Loucy (cell line): ENCODE data around the gene GRK6.

Experiments
- H2AFZ ChIP-seq: fragments of 200-600 bp; sonication (generic); 2 replicates; pipeline ENCODE4 v1.6.0; 2016; ENCODE audit warnings: antibody characterized with exemption, mild to moderate bottlenecking, low read length, moderate library complexity
- H3F3A ChIP-seq: fragments of 200-600 bp; 2 replicates; pipeline ENCODE4 v1.6.0; 2016; ENCODE audit warnings: antibody characterized with exemption, low read depth, mild to moderate bottlenecking
- H3K27me3 ChIP-seq: fragments of 200-600 bp; sonication (generic); 2 replicates; pipeline ENCODE4 v1.6.1; 2014; ENCODE audit warnings: low read length, mild to moderate bottlenecking; ENCODE audit not compliant: insufficient read depth, poor library complexity, severe bottlenecking
- H3K36me3 ChIP-seq: fragments of 200-600 bp; sonication (generic); 2 replicates; pipeline ENCODE4 v1.6.1; 2016; ENCODE audit warnings: low read length; ENCODE audit not compliant: insufficient read depth
- H3K4me1 ChIP-seq: fragments of 200-600 bp; sonication (generic); 2 replicates; pipeline ENCODE4 v1.5.1; 2014; ENCODE audit warnings: low read length, mild to moderate bottlenecking; ENCODE audit not compliant: insufficient read depth, poor library complexity, severe bottlenecking
- H3K4me2 ChIP-seq: fragments of 200-600 bp; sonication (generic); 2 replicates; pipeline ENCODE4 v1.6.0; 2014; ENCODE audit warnings: antibody characterized with exemption, low read length, low read depth, mild to moderate bottlenecking; ENCODE audit not compliant: poor library complexity, severe bottlenecking
- H3K4me3 ChIP-seq: fragments of 200-600 bp; sonication (generic); 2 replicates; pipeline ENCODE4 v1.5.1; 2014; ENCODE audit warnings: low read length, mild to moderate bottlenecking, mixed read lengths; ENCODE audit not compliant: poor library complexity, severe bottlenecking
- H3K79me2 ChIP-seq: fragments of 200-600 bp; sonication (generic); 2 replicates; pipeline ENCODE4 v1.6.1; 2014; ENCODE audit warnings: low read length; ENCODE audit not compliant: insufficient read depth
- H3K9ac ChIP-seq: fragments of 200-600 bp; sonication (generic); 2 replicates; pipeline ENCODE4 v1.6.0; 2014; ENCODE audit warnings: mild to moderate bottlenecking, low read depth, low read length, moderate library complexity; ENCODE audit not compliant: poor library complexity, severe bottlenecking
- H3K9me2 ChIP-seq: fragments of 200-600 bp; sonication (generic); replicated peaks from 2 replicates; pipeline ENCODE4 v1.6.1; 2016; ENCODE audit warnings: low read depth, low read length, mixed read lengths
- H3K9me3 ChIP-seq: fragments of 200-600 bp; sonication (generic); 2 replicates; pipeline ENCODE4 v1.6.1; 2014; ENCODE audit warnings: mild to moderate bottlenecking, antibody characterized with exemption, low read length, low read depth; ENCODE audit not compliant: insufficient read depth
- H4K20me1 ChIP-seq: fragments of 200-600 bp; sonication (generic); 2 replicates; pipeline ENCODE4 v1.6.0; 2014; ENCODE audit warnings: antibody characterized with exemption, low read length, mild to moderate bottlenecking; ENCODE audit not compliant: insufficient read depth, poor library complexity, severe bottlenecking
- CTCF ChIP-seq: fragments of 200-600 bp; sonication (generic); conservative IDR thresholded peaks from 2 replicates; pipeline ENCODE4 v1.5.1; 2014; ENCODE audit warnings: mild to moderate bottlenecking, antibody characterized with exemption, low read length
- EZH2phosphoT487 ChIP-seq: fragments of 200-600 bp; IDR thresholded peaks from 2 replicates; pipeline ENCODE4 v1.6.1; 2018; ENCODE audit warnings: antibody characterized with exemption, mild to moderate bottlenecking, moderate library complexity, borderline replicate concordance

GRK6 gene

GRCh38 chr5:177462021-177462670, 35.7 kb downstream of the GRK6 start:
- no peak for TF ChIP-seq EZH2phosphoT487
- no peak for TF ChIP-seq CTCF
- H3K9me2 ChIP-seq: no peaks in the 10 kb centered on the region
- no peaks in the 10 kb centered on the region for H3K9me3 ChIP-seq
- no peak overlapping the region for H3K4me2 ChIP-seq
- no peaks in the 10 kb centered on the region for H3K79me2 ChIP-seq
- H4K20me1 ChIP-seq: peaks cover 3% of the 10 kb centered on the region
- no peaks in the 10 kb centered on the region for H3K4me1 ChIP-seq
- peaks cover 21% of the 10 kb centered on the region; the same call in 1 of the 2 replicates for H3K36me3 ChIP-seq
- H2AFZ ChIP-seq: no peak overlapping the region
- no peak overlapping the region for H3K9ac ChIP-seq
- no peaks in the 10 kb centered on the region for H3K27me3 ChIP-seq
- no peak overlapping the region for H3K4me3 ChIP-seq
- no peaks in the 10 kb centered on the region; the same call in 1 of the 2 replicates for H3F3A ChIP-seq

DNA sequence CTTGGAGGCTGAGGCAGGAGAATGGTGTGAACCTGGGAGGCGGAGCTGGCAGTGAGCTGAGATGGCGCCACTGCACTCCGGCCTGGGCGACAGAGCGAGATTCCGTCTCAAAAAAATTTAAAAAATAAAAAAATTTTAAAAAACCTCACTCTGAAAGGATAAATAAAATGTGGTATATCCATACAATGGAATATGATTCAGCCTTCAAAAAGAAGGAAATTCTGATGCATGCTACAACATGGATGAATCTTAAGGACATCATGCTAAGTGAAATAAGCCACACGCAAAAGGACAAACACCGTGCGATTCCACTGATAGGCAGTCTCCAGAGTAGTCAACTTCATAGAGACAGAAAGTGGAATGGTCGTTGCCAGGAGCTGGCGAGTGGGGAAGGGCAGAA, 38.6 kb downstream of the GRK6 start:
- Histone ChIP-seq H4K20me1 (peaks cover 9% of the 10 kb centered on the region), H3K4me3 (no peak overlapping the region), H3K4me2 (no peak overlapping the region), H3K9me3 (no peaks in the 10 kb centered on the region), H3K79me2 (peaks cover 16% of the 10 kb centered on the region; the same call in 1 of the 2 replicates), H3K4me1 (peaks cover 3% of the 10 kb centered on the region), H3K36me3 (peaks cover 21% of the 10 kb centered on the region; the same call in 1 of the 2 replicates), H3F3A (no peaks in the 10 kb centered on the region), H3K27me3 (no peaks in the 10 kb centered on the region), H2AFZ (no peak overlapping the region), H3K9me2 (no peaks in the 10 kb centered on the region), H3K9ac (no peak overlapping the region)
- TF ChIP-seq CTCF: no peak
- no peak for TF ChIP-seq EZH2phosphoT487

GRCh38 chr5:177466861-177467260, 40.4 kb downstream of the GRK6 start:
- H3K9me2 ChIP-seq: no peaks in the 10 kb centered on the region
- no peak overlapping the region for H3K4me2 ChIP-seq
- no peak overlapping the region for H3K9ac ChIP-seq
- H3K4me3 ChIP-seq: no peak overlapping the region
- H3K4me1 ChIP-seq: peaks cover 16% of the 10 kb centered on the region
- no peaks in the 10 kb centered on the region for H3K9me3 ChIP-seq
- TF ChIP-seq CTCF (no peak), EZH2phosphoT487 (no peak)
- H3F3A ChIP-seq: no peaks in the 10 kb centered on the region
- no peaks in the 10 kb centered on the region for H3K27me3 ChIP-seq
- H2AFZ ChIP-seq: no peak overlapping the region
- peaks cover 21% of the 10 kb centered on the region; the same call in 1 of the 2 replicates for H3K36me3 ChIP-seq
- peaks cover 34% of the 10 kb centered on the region for H3K79me2 ChIP-seq
- peaks cover 27% of the 10 kb centered on the region for H4K20me1 ChIP-seq
